NCI-H1105 (cell line): ENCODE data around the gene SYNM.
"Not testable (repeated sequence)": the region's sequence is repeated elsewhere in the genome, so short reads cannot be mapped to it uniquely, and the experiment has no call there.

Experiments
- DNase-seq: peaks from one replicate; lab custom pipeline; 2025; lab: John Stamatoyannopoulos, UW

SYNM gene

GRCh38 chr15:99105514-99106341, 848 bp downstream of the SYNM start:
- peak; percentile 53 for DNase-seq

- DNase-seq: no peak
Measured at GRCh38 chr15:99106417-99107220, 1.7 kb downstream of the SYNM start.

GRCh38 chr15:99108993-99109392, 4.1 kb downstream of the SYNM start:
- no peak for DNase-seq

- DNase-seq: no peak
Measured at GRCh38 chr15:99109555-99110021, 4.7 kb downstream of the SYNM start.

- no peak for DNase-seq
Measured at GRCh38 chr15:99110093-99110492, 5.2 kb downstream of the SYNM start.

- no peak for DNase-seq
Measured at GRCh38 chr15:99110581-99111320, 5.9 kb downstream of the SYNM start.

- DNase-seq: not testable (repeated sequence)
Measured at GRCh38 chr15:99111641-99112040, 6.8 kb downstream of the SYNM start.

GRCh38 chr15:99113547-99114271, 8.8 kb downstream of the SYNM start:
- no peak for DNase-seq

GRCh38 chr15:99114511-99115299, 9.8 kb downstream of the SYNM start:
- DNase-seq: no peak

GRCh38 chr15:99115300-99116215, 10.7 kb downstream of the SYNM start:
- DNase-seq: no peak

- no peak for DNase-seq
Measured at GRCh38 chr15:99117111-99117510, 12.2 kb downstream of the SYNM start.

- no peak for DNase-seq
Measured at GRCh38 chr15:99117563-99118257, 12.8 kb downstream of the SYNM start.

- DNase-seq: no peak
Measured at GRCh38 chr15:99118258-99118632, 13.4 kb downstream of the SYNM start.

- DNase-seq: no peak
Measured at GRCh38 chr15:99118801-99119546, 14.1 kb downstream of the SYNM start.

- no peak for DNase-seq
Measured at GRCh38 chr15:99120050-99120777, 15.3 kb downstream of the SYNM start.

- DNase-seq: no peak
Measured at GRCh38 chr15:99121207-99121606, 16.3 kb downstream of the SYNM start.

- DNase-seq: no peak
Measured at GRCh38 chr15:99121691-99122410, 17.0 kb downstream of the SYNM start.
